ENCODE data around the gene BPIFA3. TPM values are rescaled to one million over a fixed set of nuclear protein-coding genes. Genes with fewer than 3 reads are reported as not detected.

The BPIFA3 gene
- total and polyA plus RNA-seq, 2 experiments from 2014 or later, result not detected

DNA sequence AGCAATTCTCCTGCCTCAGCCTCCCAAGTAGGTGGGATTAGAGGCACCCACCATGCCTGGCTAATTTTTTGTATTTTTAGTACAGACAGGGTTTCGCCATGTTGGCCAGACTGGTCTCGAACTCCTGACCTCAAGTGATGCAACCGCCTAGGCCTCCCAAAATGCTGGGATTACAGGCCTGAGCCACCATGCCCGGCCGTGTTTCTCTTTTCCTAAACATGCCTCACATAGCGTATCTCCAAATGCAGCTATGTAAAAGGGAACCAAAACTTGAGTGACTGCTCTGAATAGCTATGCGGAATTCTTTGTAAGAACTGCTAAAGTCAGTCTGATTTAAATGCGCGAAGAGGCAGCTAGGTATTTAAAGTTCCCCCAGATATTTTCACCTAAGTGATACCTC is 28.7 kb upstream of the BPIFA3 start:
- Histone ChIP-seq H3K9me2 (ENCODE audit: insufficient read depth) (no peaks in the 10 kb centered on the region; the same call in 1 of the 2 replicates), H2AFZ (no peak overlapping the region), H4K20me1 (replicated peaks; ENCODE audit: insufficient read depth) (no peaks in the 10 kb centered on the region), H3K27me3 (ENCODE audit: insufficient read depth) (no peaks in the 10 kb centered on the region), H3F3A (replicated peaks; ENCODE audit: low read depth) (no peaks in the 10 kb centered on the region), H3K4me1 (ENCODE audit: insufficient read depth) (no peaks in the 10 kb centered on the region), H3K79me2 (replicated peaks; ENCODE audit: insufficient read depth) (no peaks in the 10 kb centered on the region), H3K27ac (ENCODE audit: low read depth) (0 out of 2 replicates have a peak overlapping the region, but pooled peaks have one; percentile 12), H3K36me3 (ENCODE audit: insufficient read depth) (no peaks in the 10 kb centered on the region), H3K4me3 (no peak overlapping the region), H3K4me2 (0 out of 2 replicates have a peak overlapping the region, but pooled peaks have one; percentile 2)
- no peak overlapping the region for H3K4me3 Mint-ChIP-seq
- H3K27ac Mint-ChIP-seq, result no peak overlapping the region
- H3K4me1 Mint-ChIP-seq, result 0 out of 3 replicates have a peak, but pooled peaks cover 4% of the 10 kb centered on the region
- peak; percentile 26 for ATAC-seq
- peak; percentile 50 for DNase-seq (ENCODE audit: low spot score)
- H3K27me3 Mint-ChIP-seq (ENCODE audit: insufficient read depth, low read depth, poor library complexity), result peaks cover 5% of the 10 kb centered on the region
- TF ChIP-seq, protein P1, sequence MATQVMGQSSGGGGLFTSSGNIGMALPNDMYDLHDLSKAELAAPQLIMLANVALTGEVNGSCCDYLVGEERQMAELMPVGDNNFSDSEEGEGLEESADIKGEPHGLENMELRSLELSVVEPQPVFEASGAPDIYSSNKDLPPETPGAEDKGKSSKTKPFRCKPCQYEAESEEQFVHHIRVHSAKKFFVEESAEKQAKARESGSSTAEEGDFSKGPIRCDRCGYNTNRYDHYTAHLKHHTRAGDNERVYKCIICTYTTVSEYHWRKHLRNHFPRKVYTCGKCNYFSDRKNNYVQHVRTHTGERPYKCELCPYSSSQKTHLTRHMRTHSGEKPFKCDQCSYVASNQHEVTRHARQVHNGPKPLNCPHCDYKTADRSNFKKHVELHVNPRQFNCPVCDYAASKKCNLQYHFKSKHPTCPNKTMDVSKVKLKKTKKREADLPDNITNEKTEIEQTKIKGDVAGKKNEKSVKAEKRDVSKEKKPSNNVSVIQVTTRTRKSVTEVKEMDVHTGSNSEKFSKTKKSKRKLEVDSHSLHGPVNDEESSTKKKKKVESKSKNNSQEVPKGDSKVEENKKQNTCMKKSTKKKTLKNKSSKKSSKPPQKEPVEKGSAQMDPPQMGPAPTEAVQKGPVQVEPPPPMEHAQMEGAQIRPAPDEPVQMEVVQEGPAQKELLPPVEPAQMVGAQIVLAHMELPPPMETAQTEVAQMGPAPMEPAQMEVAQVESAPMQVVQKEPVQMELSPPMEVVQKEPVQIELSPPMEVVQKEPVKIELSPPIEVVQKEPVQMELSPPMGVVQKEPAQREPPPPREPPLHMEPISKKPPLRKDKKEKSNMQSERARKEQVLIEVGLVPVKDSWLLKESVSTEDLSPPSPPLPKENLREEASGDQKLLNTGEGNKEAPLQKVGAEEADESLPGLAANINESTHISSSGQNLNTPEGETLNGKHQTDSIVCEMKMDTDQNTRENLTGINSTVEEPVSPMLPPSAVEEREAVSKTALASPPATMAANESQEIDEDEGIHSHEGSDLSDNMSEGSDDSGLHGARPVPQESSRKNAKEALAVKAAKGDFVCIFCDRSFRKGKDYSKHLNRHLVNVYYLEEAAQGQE (IDR thresholded peaks at IDR 0.05; ENCODE audit: unreplicated experiment), result no peak
- TF ChIP-seq, protein P2, sequence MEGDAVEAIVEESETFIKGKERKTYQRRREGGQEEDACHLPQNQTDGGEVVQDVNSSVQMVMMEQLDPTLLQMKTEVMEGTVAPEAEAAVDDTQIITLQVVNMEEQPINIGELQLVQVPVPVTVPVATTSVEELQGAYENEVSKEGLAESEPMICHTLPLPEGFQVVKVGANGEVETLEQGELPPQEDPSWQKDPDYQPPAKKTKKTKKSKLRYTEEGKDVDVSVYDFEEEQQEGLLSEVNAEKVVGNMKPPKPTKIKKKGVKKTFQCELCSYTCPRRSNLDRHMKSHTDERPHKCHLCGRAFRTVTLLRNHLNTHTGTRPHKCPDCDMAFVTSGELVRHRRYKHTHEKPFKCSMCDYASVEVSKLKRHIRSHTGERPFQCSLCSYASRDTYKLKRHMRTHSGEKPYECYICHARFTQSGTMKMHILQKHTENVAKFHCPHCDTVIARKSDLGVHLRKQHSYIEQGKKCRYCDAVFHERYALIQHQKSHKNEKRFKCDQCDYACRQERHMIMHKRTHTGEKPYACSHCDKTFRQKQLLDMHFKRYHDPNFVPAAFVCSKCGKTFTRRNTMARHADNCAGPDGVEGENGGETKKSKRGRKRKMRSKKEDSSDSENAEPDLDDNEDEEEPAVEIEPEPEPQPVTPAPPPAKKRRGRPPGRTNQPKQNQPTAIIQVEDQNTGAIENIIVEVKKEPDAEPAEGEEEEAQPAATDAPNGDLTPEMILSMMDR (conservative IDR thresholded peaks at IDR 0.05; ENCODE audit: low read depth in 2 of 2), result no peak
- no peak for TF ChIP-seq STAT1 (IDR thresholded peaks at IDR 0.05; ENCODE audit: unreplicated experiment)
- peaks cover 12% of the 10 kb centered on the region for H3K9me3 Mint-ChIP-seq
- peaks cover 2% of the 10 kb centered on the region; the same call in 1 of the 3 replicates for H3K36me3 Mint-ChIP-seq (ENCODE audit: low read depth)

DNA sequence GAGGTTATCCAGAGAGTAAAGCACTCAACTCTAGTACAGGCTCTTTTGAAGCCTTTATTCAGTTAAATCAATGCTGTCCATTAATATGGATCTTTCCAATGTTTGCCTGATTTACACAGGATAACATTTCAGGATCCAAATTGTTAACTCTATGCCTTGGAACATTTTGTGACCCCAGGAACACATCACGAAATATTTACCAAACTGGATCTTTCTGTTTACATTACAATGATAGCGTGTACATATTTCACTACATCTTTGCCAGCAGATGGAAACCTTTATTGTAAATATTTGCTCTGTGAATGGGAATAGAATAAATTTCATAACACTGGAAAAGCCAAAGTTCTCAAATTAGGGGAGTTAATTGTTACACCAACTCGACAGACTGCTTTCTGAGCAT is 25.7 kb upstream of the BPIFA3 start:
- Histone ChIP-seq H3K79me2 (replicated peaks; ENCODE audit: insufficient read depth) (no peaks in the 10 kb centered on the region), H3K9me2 (ENCODE audit: insufficient read depth) (no peaks in the 10 kb centered on the region; the same call in 1 of the 2 replicates), H2AFZ (no peak overlapping the region), H3K4me3 (no peak overlapping the region), H3K4me1 (ENCODE audit: insufficient read depth) (no peaks in the 10 kb centered on the region), H3K27me3 (ENCODE audit: insufficient read depth) (no peaks in the 10 kb centered on the region), H3K36me3 (ENCODE audit: insufficient read depth) (no peaks in the 10 kb centered on the region), H3K4me2 (no peak overlapping the region), H3K27ac (ENCODE audit: low read depth) (no peak overlapping the region), H3F3A (replicated peaks; ENCODE audit: low read depth) (no peaks in the 10 kb centered on the region), H4K20me1 (replicated peaks; ENCODE audit: insufficient read depth) (no peaks in the 10 kb centered on the region)
- Mint-ChIP-seq H3K27ac (no peak overlapping the region), H3K4me3 (no peak overlapping the region), H3K36me3 (ENCODE audit: low read depth) (no peaks in the 10 kb centered on the region), H3K27me3 (ENCODE audit: insufficient read depth, low read depth, poor library complexity) (peaks cover 5% of the 10 kb centered on the region), H3K4me1 (0 out of 3 replicates have a peak, but pooled peaks cover 4% of the 10 kb centered on the region), H3K9me3 (no peaks in the 10 kb centered on the region; the same call in 2 of the 3 replicates)
- DNase-seq (ENCODE audit: low spot score) (no peak), ATAC-seq (no peak)
- TF ChIP-seq EZH2phosphoT487 (IDR thresholded peaks at IDR 0.05; ENCODE audit: unreplicated experiment) (no peak), ZNF331 (CRISPR knock-in tag; IDR thresholded peaks at IDR 0.05; ENCODE audit: low read depth) (no peak), EZH2 (IDR thresholded peaks at IDR 0.05; ENCODE audit: low read depth, unreplicated experiment) (no peak), CREB1 (CRISPR knock-in tag; IDR thresholded peaks at IDR 0.05; ENCODE audit: low read depth) (no peak), NANOG (IDR thresholded peaks at IDR 0.05; ENCODE audit: borderline replicate concordance) (no peak), POLR2AphosphoS5 (IDR thresholded peaks at IDR 0.05; ENCODE audit: low read depth) (no peak), JUNB (IDR thresholded peaks at IDR 0.05; ENCODE audit: unreplicated experiment) (no peak)
- TF ChIP-seq, protein P2 (conservative IDR thresholded peaks at IDR 0.05; ENCODE audit: low read depth in 2 of 2), result no peak
- TF ChIP-seq, protein P3, sequence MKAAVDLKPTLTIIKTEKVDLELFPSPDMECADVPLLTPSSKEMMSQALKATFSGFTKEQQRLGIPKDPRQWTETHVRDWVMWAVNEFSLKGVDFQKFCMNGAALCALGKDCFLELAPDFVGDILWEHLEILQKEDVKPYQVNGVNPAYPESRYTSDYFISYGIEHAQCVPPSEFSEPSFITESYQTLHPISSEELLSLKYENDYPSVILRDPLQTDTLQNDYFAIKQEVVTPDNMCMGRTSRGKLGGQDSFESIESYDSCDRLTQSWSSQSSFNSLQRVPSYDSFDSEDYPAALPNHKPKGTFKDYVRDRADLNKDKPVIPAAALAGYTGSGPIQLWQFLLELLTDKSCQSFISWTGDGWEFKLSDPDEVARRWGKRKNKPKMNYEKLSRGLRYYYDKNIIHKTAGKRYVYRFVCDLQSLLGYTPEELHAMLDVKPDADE (IDR thresholded peaks at IDR 0.05), result no peak
